CD4-positive, alpha-beta T cell treated with Interleukin-6 at 100 ng/mL for 8 hours (primary cell): Measurements from ENCODE around the gene BST1.

Source experiments
- DNase-seq: peaks from one replicate; pipeline ENCODE4 v3.0.0-alpha.2; 2020; ENCODE audit warnings: mixed read lengths, low spot score

BST1 gene

DNA sequence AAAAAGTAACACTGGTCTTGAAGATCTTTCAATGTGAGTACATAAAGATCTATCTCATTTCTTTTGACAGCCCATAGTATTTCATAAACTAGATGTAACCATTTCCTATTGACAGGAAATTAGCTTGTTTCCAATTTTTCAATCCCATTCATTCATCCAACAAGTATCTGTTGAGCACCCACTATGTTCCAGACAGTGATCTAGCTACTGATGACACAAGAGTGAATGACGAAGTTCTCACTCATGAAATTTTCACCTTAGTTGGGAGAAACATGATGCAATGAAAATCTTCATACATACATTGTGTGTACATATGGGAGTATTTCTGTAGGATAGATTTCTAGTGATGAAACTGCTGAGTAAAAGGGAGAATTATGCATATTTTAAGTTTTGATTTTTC is 76.9 kb downstream of the BST1 start:
- no peak for DNase-seq

DNA sequence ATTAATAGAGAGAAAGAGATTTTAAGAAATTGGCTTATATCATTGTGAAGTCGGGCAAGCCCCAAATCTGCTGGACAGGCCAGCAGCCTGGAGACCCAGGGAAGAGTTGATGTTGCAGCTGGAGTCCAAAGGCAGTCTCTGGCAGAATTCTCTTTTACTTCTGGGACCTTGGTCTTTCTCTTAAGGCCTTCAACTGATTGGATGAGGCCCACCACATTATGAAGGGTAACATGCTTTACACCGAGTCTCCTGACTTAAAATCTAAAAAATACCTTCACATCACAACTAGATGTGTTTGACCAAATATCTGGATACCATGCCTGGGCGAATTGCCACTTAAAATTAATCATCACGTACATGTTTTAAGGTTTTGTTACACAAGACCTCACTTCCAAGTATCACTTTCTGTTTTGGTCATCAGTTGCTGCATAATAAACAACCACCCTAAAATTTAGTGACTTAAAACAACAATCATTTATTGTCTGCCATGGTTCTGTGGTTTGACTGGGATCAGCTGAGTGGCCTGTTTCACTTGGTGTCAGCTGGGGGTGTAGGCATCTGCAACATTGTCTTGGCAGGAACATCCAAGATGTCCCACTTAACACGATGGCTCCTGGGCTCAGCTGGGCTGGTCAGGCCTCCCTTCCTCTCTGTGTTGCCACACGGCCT is 78.7 kb downstream of the BST1 start:
- DNase-seq: no peak
